ENCODE measurements around the gene PRCD. TPM values are rescaled to one million over a fixed set of nuclear protein-coding genes. Genes with fewer than 3 reads are reported as not detected.
"Not testable (repeated sequence)": the region's sequence is repeated elsewhere in the genome, so short reads cannot be mapped to it uniquely, and the experiment has no call there.

PRCD gene
- total RNA-seq, 1 donor from 2014 or later: 5.3 TPM

DNA sequence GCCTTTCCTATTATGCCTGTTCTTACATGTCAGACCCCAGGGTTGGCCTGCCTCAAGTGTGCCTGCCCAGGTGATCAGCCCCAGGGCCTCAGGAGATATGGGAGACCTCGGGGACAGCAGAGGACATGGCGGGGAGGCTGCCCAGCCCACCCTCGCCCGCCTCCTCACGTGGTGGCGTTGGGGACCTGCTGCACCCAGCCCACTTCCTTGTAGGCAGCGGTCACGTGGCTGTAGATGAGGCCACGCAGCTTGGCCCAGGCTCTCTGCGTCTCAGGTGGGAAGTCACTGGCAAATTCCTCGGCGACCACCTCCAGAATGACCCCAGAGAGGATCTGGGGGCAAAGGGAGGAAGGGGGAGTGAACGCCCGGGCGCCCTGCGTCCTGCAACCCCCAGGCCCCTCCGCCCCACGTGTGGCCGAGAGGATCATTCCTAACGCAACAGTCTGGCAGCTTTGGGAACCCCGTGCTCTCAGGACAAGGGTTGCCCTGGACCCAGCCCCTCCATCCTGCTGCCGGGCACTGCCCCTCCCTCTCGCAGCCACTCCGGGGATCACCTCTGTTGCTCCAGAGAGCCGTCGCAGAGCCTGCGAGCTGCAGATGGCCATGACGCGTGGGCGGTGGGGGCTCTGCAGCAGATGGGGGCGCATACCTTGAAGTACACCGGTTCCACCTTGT is 8.9 kb upstream of the PRCD start:
- H3K4me3 Mint-ChIP-seq: no peak overlapping the region
- ChIA-PET CTCF (interaction anchor here (1.6 kb wide), 1 partner anchor 8 kb away, joined by 3 read pairs; no protein-coding TSS in a partner anchor), POLR2A (interaction anchor here (0.7 to 4.0 kb wide), 3 partner anchors 9 to 26 kb away, joined by 3 to 85 read pairs (median 51); no protein-coding TSS in a partner anchor)
- H3K36me3 Mint-ChIP-seq (ENCODE audit: low read depth): peaks cover 4% of the 10 kb centered on the region
- H3K9me3 Mint-ChIP-seq: no peaks in the 10 kb centered on the region
- no peak for DNase-seq
- intact Hi-C loops (cut with micrococcal nuclease): no loop called here
- peak overlapping the region; percentile 77 for H3K27ac Mint-ChIP-seq
- TF ChIP-seq CTCF (IDR thresholded peaks at IDR 0.05): no peak
- peaks cover 46% of the 10 kb centered on the region for H3K4me1 Mint-ChIP-seq
- ATAC-seq (ENCODE audit: low read depth): no peak
- H3K27me3 Mint-ChIP-seq: peaks cover 3% of the 10 kb centered on the region

DNA sequence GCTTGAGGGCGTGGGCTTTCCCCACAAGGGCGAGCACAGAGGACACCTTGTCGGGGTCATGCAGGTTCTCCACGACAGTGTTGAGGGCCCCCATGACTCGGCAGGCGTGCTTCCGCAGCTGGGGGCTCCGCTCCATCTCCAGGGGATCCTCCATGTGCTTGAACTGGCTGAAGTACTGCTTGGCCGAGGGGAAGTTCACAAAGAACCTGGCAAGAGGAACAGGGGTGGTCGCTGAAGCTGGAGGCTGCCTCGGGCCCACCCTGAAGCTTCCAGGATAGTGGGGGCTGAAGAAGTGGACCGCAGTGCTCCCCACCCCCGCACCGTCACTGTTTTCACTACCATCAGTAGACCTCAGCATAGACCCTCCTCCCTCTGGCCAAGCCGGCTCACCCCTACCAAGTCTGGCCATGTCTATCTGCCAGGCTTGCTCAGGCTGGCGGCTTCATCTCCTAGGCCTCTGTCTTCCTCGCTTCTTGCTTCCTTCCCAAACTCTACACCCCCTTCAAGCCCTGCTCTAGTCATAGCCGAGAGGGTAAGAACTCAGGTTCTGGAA is 8.3 kb upstream of the PRCD start:
- Mint-ChIP-seq H3K36me3 (ENCODE audit: low read depth) (peaks cover 4% of the 10 kb centered on the region), H3K27me3 (peaks cover 3% of the 10 kb centered on the region), H3K4me3 (peak overlapping the region; percentile 19), H3K4me1 (peaks cover 43% of the 10 kb centered on the region), H3K9me3 (no peaks in the 10 kb centered on the region), H3K27ac (peak overlapping the region; percentile 68)
- CTCF ChIA-PET: interaction anchor here (1.6 kb wide), 1 partner anchor 8 kb away, joined by 3 read pairs; no protein-coding TSS in a partner anchor
- intact Hi-C loops (cut with micrococcal nuclease): no loop called here
- no peak for DNase-seq
- no peak for ATAC-seq (ENCODE audit: low read depth)
- POLR2A ChIA-PET: interaction anchor here (0.7 kb wide), 1 partner anchor 9 kb away, joined by 3 read pairs; no protein-coding TSS in a partner anchor
- no peak for TF ChIP-seq CTCF (IDR thresholded peaks at IDR 0.05)

- H3K4me1 Mint-ChIP-seq: peaks cover 45% of the 10 kb centered on the region
- no peak for TF ChIP-seq CTCF (IDR thresholded peaks at IDR 0.05)
Measured at GRCh38 chr17:76532072-76532651, 7.7 kb upstream of the PRCD start.

GRCh38 chr17:76533640-76534359 is 6.0 kb upstream of the PRCD start:
- H3K9me3 Mint-ChIP-seq; H3K27me3 Mint-ChIP-seq; H3K4me3 Mint-ChIP-seq; ATAC-seq (ENCODE audit: low read depth); H3K36me3 Mint-ChIP-seq (ENCODE audit: low read depth); H3K27ac Mint-ChIP-seq; intact Hi-C loops (cut with micrococcal nuclease); DNase-seq: not testable (repeated sequence)
- H3K4me1 Mint-ChIP-seq: peaks cover 39% of the 10 kb centered on the region
- ChIA-PET POLR2A (interaction anchor here (0.7 kb wide), 1 partner anchor 23 kb away, joined by 4 read pairs; no protein-coding TSS in a partner anchor), CTCF (interaction anchor here (0.6 to 1.9 kb wide), 3 partner anchors 12 to 166 kb away, joined by 3 to 4 read pairs (median 4); no protein-coding TSS in a partner anchor)

More at GRCh38 chr17:76532072-76532651, 7.7 kb upstream of the PRCD start:
- no peak for DNase-seq
- ATAC-seq (ENCODE audit: low read depth): no peak
- Mint-ChIP-seq H3K27me3 (peaks cover 5% of the 10 kb centered on the region), H3K4me3 (no peak overlapping the region), H3K36me3 (ENCODE audit: low read depth) (peaks cover 4% of the 10 kb centered on the region), H3K27ac (peak overlapping the region; percentile 68), H3K9me3 (no peaks in the 10 kb centered on the region)
- intact Hi-C loops (cut with micrococcal nuclease): no loop called here
- ChIA-PET CTCF (interaction anchor here (1.6 to 1.9 kb wide), 2 partner anchors 9 to 13 kb away, joined by 3 to 4 read pairs; no protein-coding TSS in a partner anchor), POLR2A (no interaction called here)

DNA sequence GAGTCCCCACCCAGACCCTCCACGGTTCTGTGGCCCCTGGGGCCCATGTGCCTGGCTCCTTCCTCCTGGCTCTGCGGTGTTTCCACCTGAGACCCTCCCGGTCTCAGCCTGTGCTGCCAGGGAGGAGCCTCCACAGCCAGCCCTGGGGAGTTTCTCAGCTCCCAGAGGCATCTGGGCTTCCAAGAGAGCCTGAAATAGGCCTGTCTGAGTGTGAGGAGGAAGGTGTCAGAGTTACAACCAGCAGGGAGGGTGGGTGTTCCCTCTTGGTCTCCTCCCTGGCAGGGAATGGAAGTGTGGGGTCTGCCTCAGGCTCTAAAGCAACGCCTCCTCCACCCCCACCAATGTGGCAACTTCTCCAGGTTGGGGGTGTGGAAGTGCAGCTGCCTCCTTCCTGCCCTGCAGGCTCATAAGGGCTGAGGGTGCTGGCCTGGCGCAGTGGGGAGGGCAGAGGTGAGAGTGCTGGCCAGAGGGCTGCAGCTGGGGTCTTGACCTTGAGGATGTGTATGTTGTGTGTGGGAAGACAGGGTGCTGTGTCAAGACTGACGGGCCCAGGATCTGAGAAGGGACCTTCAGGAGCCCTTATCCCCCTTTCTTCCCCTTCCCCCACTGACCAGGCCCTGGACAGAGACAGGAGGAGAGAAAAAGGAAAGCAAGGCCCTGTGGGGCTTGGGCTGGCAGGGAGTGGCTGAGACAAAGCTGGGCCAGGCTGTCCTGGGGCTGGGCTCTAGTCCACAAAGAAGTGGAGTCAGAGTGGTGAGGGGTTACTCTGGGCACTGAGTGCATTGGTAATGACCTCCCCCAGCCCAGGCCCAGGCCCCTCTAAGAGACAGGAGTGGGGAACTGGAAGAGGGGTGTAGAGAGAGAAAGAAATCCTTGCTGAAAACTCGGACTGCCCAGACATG is 4.8 kb upstream of the PRCD start:
- no peak overlapping the region for H3K27ac Mint-ChIP-seq
- POLR2A ChIA-PET: interaction anchor here (0.8 kb wide), 1 partner anchor 22 kb away, joined by 3 read pairs; no protein-coding TSS in a partner anchor
- CTCF ChIA-PET: no interaction called here
- ATAC-seq (ENCODE audit: low read depth) (no peak), DNase-seq (no peak)
- no peaks in the 10 kb centered on the region for H3K9me3 Mint-ChIP-seq
- H3K27me3 Mint-ChIP-seq: peaks cover 16% of the 10 kb centered on the region
- no peak for TF ChIP-seq CTCF (IDR thresholded peaks at IDR 0.05)
- H3K4me3 Mint-ChIP-seq: no peak overlapping the region
- peaks cover 32% of the 10 kb centered on the region for H3K4me1 Mint-ChIP-seq
- intact Hi-C loops (cut with micrococcal nuclease): no loop called here
- H3K36me3 Mint-ChIP-seq (ENCODE audit: low read depth): peaks cover 4% of the 10 kb centered on the region

Data from activated B cell treated with CpG ODN at 0.5 μM for 24 hours (primary cell).